Upper lobe of left lung (tissue), 4 donors: Measurements from ENCODE around the gene SUSD5.

Source experiments
- EP300 ChIP-seq, 4 donors: sonication (generic); formaldehyde crosslinking; IDR thresholded peaks; one replicate each; pipeline ENCODE4 v1.5.1; 2017; ENCODE audit warnings: antibody characterized with exemption in 4 of 4, control low read depth in 2 of 4
- POLR2A ChIP-seq, 4 donors: fragments of 450-650 bp; IDR thresholded peaks; one replicate each; pipeline ENCODE4 v1.5.1; 2016 to 2017; ENCODE audit warnings: antibody characterized with exemption in 4 of 4, mild to moderate bottlenecking in 2 of 4
- POLR2AphosphoS5 ChIP-seq, 2 donors: sonication (generic); formaldehyde crosslinking; IDR thresholded peaks; one replicate each; pipeline ENCODE4 v1.5.1; 2017; ENCODE audit warnings: antibody characterized with exemption in 2 of 2
- TF ChIP-seq, protein P1 (sequence below), 6 experiments: fragments of 450-650 bp in 4 of 6; fragments of 200-600 bp in 2 of 6; sonication (generic) in 2 of 6; IDR thresholded peaks; one replicate each; pipeline ENCODE4 v1.5.1; 2016 to 2019; ENCODE audit warnings: antibody characterized with exemption in 6 of 6

DNA sequence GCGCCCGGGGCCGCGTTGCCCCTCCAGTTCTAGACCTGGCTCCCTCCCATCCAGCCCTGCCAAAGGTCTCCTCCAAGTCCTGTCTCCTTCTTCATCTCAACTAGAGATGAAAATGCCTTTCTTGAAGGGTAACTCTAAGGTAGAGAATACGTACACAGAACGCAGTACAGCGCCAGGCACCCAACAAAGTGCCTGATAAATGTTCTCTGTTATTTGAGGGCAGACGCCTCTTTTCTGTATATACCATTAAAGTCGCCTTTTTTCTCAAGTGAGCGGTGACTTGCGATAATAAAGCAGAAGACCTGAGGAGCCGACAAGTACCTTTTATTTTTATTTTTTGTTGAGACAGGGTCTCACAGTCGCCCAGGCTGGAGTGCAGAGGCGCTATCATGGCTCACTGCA is 104.0 kb downstream of the SUSD5 start:
- TF ChIP-seq, protein P1, sequence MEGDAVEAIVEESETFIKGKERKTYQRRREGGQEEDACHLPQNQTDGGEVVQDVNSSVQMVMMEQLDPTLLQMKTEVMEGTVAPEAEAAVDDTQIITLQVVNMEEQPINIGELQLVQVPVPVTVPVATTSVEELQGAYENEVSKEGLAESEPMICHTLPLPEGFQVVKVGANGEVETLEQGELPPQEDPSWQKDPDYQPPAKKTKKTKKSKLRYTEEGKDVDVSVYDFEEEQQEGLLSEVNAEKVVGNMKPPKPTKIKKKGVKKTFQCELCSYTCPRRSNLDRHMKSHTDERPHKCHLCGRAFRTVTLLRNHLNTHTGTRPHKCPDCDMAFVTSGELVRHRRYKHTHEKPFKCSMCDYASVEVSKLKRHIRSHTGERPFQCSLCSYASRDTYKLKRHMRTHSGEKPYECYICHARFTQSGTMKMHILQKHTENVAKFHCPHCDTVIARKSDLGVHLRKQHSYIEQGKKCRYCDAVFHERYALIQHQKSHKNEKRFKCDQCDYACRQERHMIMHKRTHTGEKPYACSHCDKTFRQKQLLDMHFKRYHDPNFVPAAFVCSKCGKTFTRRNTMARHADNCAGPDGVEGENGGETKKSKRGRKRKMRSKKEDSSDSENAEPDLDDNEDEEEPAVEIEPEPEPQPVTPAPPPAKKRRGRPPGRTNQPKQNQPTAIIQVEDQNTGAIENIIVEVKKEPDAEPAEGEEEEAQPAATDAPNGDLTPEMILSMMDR (IDR thresholded peaks at IDR 0.05) = no peak
- TF ChIP-seq POLR2AphosphoS5 (IDR thresholded peaks at IDR 0.05) = no peak
- TF ChIP-seq POLR2A (IDR thresholded peaks at IDR 0.05) = no peak
- TF ChIP-seq EP300 (IDR thresholded peaks at IDR 0.05) = no peak
